Brain microvascular endothelial cell (primary cell): ENCODE results near the gene CCND1.

Experiments used
- DNase-seq: peaks from one replicate; pipeline ENCODE4 v3.0.0-alpha.2; 2020
- H3K27ac ChIP-seq: fragments of 250-450 bp; sonication (Bioruptor Pico); 2 replicates; pipeline ENCODE4 v1.5.1; 2020; ENCODE audit warnings: mild to moderate bottlenecking, moderate library complexity
- H3K27me3 ChIP-seq: fragments of 250-450 bp; sonication (Bioruptor Pico); replicated peaks from 2 replicates; pipeline ENCODE4 v1.5.1; 2020; ENCODE audit warnings: mild to moderate bottlenecking
- H3K36me3 ChIP-seq: fragments of 250-450 bp; sonication (Bioruptor Pico); replicated peaks from 2 replicates; pipeline ENCODE4 v1.5.1; 2020; ENCODE audit warnings: mild to moderate bottlenecking
- H3K4me3 ChIP-seq: 2 replicates; pipeline ENCODE4 v1.5.1; 2011; ENCODE audit warnings: low read depth, mild to moderate bottlenecking, control low read depth, low read length, moderate library complexity
- CTCF ChIP-seq: IDR thresholded peaks from 2 replicates; pipeline ENCODE4 v1.5.1; 2011; ENCODE audit warnings: low read depth, mild to moderate bottlenecking, moderate library complexity, low read length, control low read depth, inconsistent platforms; ENCODE audit errors: missing control alignments
- in situ Hi-C: cut with HindIII; loops from 2 replicates; pipeline ENCODE4 v1.10.0; 2017; ENCODE audit warnings: low sequenced_read_pairs, low pct_ligation_motif_present

CCND1 gene

GRCh38 chr11:69644071-69644961 is 3.4 kb downstream of the CCND1 start:
- H3K27ac ChIP-seq: no peak overlapping the region
- in situ Hi-C loops: no loop called here

GRCh38 chr11:69644962-69645675 is 4.2 kb downstream of the CCND1 start:
- Histone ChIP-seq H3K4me3 (no peak overlapping the region), H3K27ac (no peak overlapping the region), H3K27me3 (no peaks in the 10 kb centered on the region), H3K36me3 (peaks cover 71% of the 10 kb centered on the region)
- peak; percentile 30 for TF ChIP-seq CTCF
- in situ Hi-C loops: no loop called here
- DNase-seq: no peak

More at GRCh38 chr11:69644071-69644961, 3.4 kb downstream of the CCND1 start:
- Histone ChIP-seq H3K27me3 (no peaks in the 10 kb centered on the region), H3K4me3 (peak overlapping the region; percentile 98), H3K36me3 (peaks cover 63% of the 10 kb centered on the region)
- peak; percentile 70 for DNase-seq
- TF ChIP-seq CTCF: peak; percentile 46

- DNase-seq: no peak
- no peak overlapping the region for H3K27ac ChIP-seq
- H3K27me3 ChIP-seq: no peaks in the 10 kb centered on the region
- in situ Hi-C loops: no loop called here
- no peak for TF ChIP-seq CTCF
- H3K36me3 ChIP-seq: peaks cover 77% of the 10 kb centered on the region
- H3K4me3 ChIP-seq: no peak overlapping the region
Measured at GRCh38 chr11:69645801-69646492, 5.0 kb downstream of the CCND1 start.

GRCh38 chr11:69646493-69647389 is 5.8 kb downstream of the CCND1 start:
- Histone ChIP-seq H3K27me3 (no peaks in the 10 kb centered on the region), H3K4me3 (no peak overlapping the region), H3K27ac (no peak overlapping the region), H3K36me3 (peaks cover 85% of the 10 kb centered on the region)
- in situ Hi-C loops: no loop called here
- TF ChIP-seq CTCF: no peak
- no peak for DNase-seq

GRCh38 chr11:69647390-69647748 is 6.4 kb downstream of the CCND1 start:
- Histone ChIP-seq H3K27me3 (no peaks in the 10 kb centered on the region), H3K27ac (no peak overlapping the region), H3K36me3 (peaks cover 91% of the 10 kb centered on the region), H3K4me3 (no peak overlapping the region)
- in situ Hi-C loops: no loop called here
- DNase-seq: no peak
- TF ChIP-seq CTCF: no peak
